HEK293 (cell line): ENCODE data around the gene BRCC3.
A peak's percentile ranks its signal among the peaks of the same experiment; 100 is the strongest.

Experiments
- CTCF ChIA-PET: fragments of 350-600 bp; formaldehyde crosslinking; extraction: SDS; loops from one replicate; lab custom pipeline; 2021; ENCODE audit warnings: antibody characterized with exemption; lab: Yijun Ruan, JAX
- POLR2A ChIA-PET: fragments of 300-600 bp; formaldehyde crosslinking; extraction: SDS; loops from one replicate; lab custom pipeline; 2020; ENCODE audit warnings: antibody characterized with exemption, inconsistent platforms; lab: Yijun Ruan, JAX
- H3K27ac ChIP-seq: fragments of 200-500 bp; sonication (Bioruptor generic); 2 replicates; pipeline ENCODE4 v1.5.1; 2014; ENCODE audit warnings: low read depth, low read length, control low read depth, inconsistent platforms; ENCODE audit errors: extremely low read depth
- H3K36me3 ChIP-seq, 2 experiments: fragments of 200-500 bp in 1 of 2; sonication (Bioruptor generic) in 1 of 2; 1 replicate in 1 of 2; 2 replicates in 1 of 2; pipeline ENCODE4 v1.5.1; 2014 to 2017; ENCODE audit warnings: inconsistent platforms in 2 of 2, low read length in 2 of 2; ENCODE audit not compliant: control insufficient read depth in 2 of 2, insufficient read depth in 1 of 2
- H3K4me1 ChIP-seq: fragments of 200-500 bp; sonication (Bioruptor generic); 2 replicates; pipeline ENCODE4 v1.5.1; 2014; ENCODE audit warnings: mild to moderate bottlenecking, low read length, inconsistent platforms; ENCODE audit not compliant: control insufficient read depth, insufficient read depth
- H3K4me3 ChIP-seq: 2 replicates; pipeline ENCODE4 v1.5.1; 2011; ENCODE audit warnings: low read depth, mild to moderate bottlenecking, control low read depth, low read length, moderate library complexity
- H3K9me3 ChIP-seq: fragments of 200-500 bp; sonication (Bioruptor generic); 2 replicates; pipeline ENCODE4 v1.5.1; 2014; ENCODE audit warnings: low read depth, low read length, inconsistent platforms; ENCODE audit not compliant: control insufficient read depth, insufficient read depth
- KLF16 ChIP-seq: fragments of 450-650 bp; formaldehyde crosslinking; IDR thresholded peaks from 2 replicates; pipeline ENCODE4 v1.5.1; 2017; ENCODE audit warnings: missing biosample characterization, missing genetic modification characterization
- MZF1 ChIP-seq: fragments of 450-650 bp; formaldehyde crosslinking; IDR thresholded peaks from 2 replicates; pipeline ENCODE4 v1.5.1; 2017; ENCODE audit warnings: missing biosample characterization, missing genetic modification characterization, borderline replicate concordance
- PRDM1 ChIP-seq: fragments of 450-650 bp; formaldehyde crosslinking; IDR thresholded peaks from 2 replicates; pipeline ENCODE4; 2016; ENCODE audit warnings: missing biosample characterization, missing genetic modification characterization
- PRDM10 ChIP-seq: fragments of 450-650 bp; formaldehyde crosslinking; IDR thresholded peaks from 2 replicates; pipeline ENCODE4 v1.5.1; 2016; ENCODE audit warnings: missing biosample characterization, missing genetic modification characterization
- REPIN1 ChIP-seq: fragments of 450-650 bp; formaldehyde crosslinking; IDR thresholded peaks from 2 replicates; pipeline ENCODE4 v1.5.1; 2017; ENCODE audit warnings: missing biosample characterization, missing genetic modification characterization, low read depth
- SP2 ChIP-seq: fragments of 450-650 bp; formaldehyde crosslinking; IDR thresholded peaks from 2 replicates; pipeline ENCODE4 v1.5.1; 2016; ENCODE audit warnings: missing biosample characterization, missing genetic modification characterization
- SP7 ChIP-seq: fragments of 450-650 bp; formaldehyde crosslinking; IDR thresholded peaks from 2 replicates; pipeline ENCODE4 v1.5.1; 2016; ENCODE audit warnings: missing biosample characterization, missing genetic modification characterization
- ZBTB20 ChIP-seq: fragments of 450-650 bp; formaldehyde crosslinking; IDR thresholded peaks from 2 replicates; pipeline ENCODE4 v1.5.1; 2016; ENCODE audit warnings: missing biosample characterization, missing genetic modification characterization
- ZBTB8A ChIP-seq: fragments of 450-650 bp; formaldehyde crosslinking; IDR thresholded peaks from 2 replicates; pipeline ENCODE4 v1.5.1; 2016; ENCODE audit warnings: missing biosample characterization, missing genetic modification characterization
- ZFP69B ChIP-seq: fragments of 450-650 bp; formaldehyde crosslinking; IDR thresholded peaks from 2 replicates; pipeline ENCODE4 v1.5.1; 2016; ENCODE audit warnings: missing biosample characterization, missing genetic modification characterization
- ZIC2 ChIP-seq: fragments of 450-650 bp; formaldehyde crosslinking; IDR thresholded peaks from 2 replicates; pipeline ENCODE4 v1.5.1; 2016; ENCODE audit warnings: missing biosample characterization, missing genetic modification characterization
- ZNF138 ChIP-seq: fragments of 450-650 bp; formaldehyde crosslinking; IDR thresholded peaks from 2 replicates; pipeline ENCODE4 v1.5.1; 2016; ENCODE audit warnings: missing biosample characterization, missing genetic modification characterization, borderline replicate concordance
- ZNF146 ChIP-seq: fragments of 450-650 bp; formaldehyde crosslinking; IDR thresholded peaks from 2 replicates; pipeline ENCODE4 v1.5.1; 2016; ENCODE audit warnings: missing biosample characterization, missing genetic modification characterization
- ZNF2 ChIP-seq: fragments of 450-650 bp; formaldehyde crosslinking; IDR thresholded peaks from 2 replicates; pipeline ENCODE4 v1.5.1; 2016; ENCODE audit warnings: missing biosample characterization, missing genetic modification characterization
- ZNF214 ChIP-seq: fragments of 450-650 bp; formaldehyde crosslinking; IDR thresholded peaks from 2 replicates; pipeline ENCODE4 v1.5.1; 2017; ENCODE audit warnings: missing biosample characterization, mild to moderate bottlenecking, missing genetic modification characterization, borderline replicate concordance
- ZNF239 ChIP-seq: fragments of 450-650 bp; formaldehyde crosslinking; IDR thresholded peaks from 2 replicates; pipeline ENCODE4 v1.5.1; 2016; ENCODE audit warnings: missing biosample characterization, missing genetic modification characterization
- ZNF24 ChIP-seq: fragments of 450-650 bp; formaldehyde crosslinking; IDR thresholded peaks from 2 replicates; pipeline ENCODE4 v1.5.1; 2016; ENCODE audit warnings: missing biosample characterization, missing genetic modification characterization
- ZNF248 ChIP-seq: fragments of 450-650 bp; formaldehyde crosslinking; IDR thresholded peaks from 2 replicates; pipeline ENCODE4 v1.5.1; 2017; ENCODE audit warnings: missing biosample characterization, missing genetic modification characterization
- ZNF501 ChIP-seq: fragments of 450-650 bp; formaldehyde crosslinking; IDR thresholded peaks from 2 replicates; pipeline ENCODE4 v1.5.1; 2016; ENCODE audit warnings: missing biosample characterization, missing genetic modification characterization
- ZNF580 ChIP-seq: fragments of 450-650 bp; formaldehyde crosslinking; IDR thresholded peaks from 2 replicates; pipeline ENCODE4 v1.5.1; 2016; ENCODE audit warnings: missing biosample characterization, missing genetic modification characterization
- ZNF664 ChIP-seq: fragments of 450-650 bp; formaldehyde crosslinking; IDR thresholded peaks from 2 replicates; pipeline ENCODE4 v1.5.1; 2016; ENCODE audit warnings: missing biosample characterization, missing genetic modification characterization
- ZNF692 ChIP-seq: fragments of 450-650 bp; formaldehyde crosslinking; IDR thresholded peaks from 2 replicates; pipeline ENCODE4 v1.5.1; 2016; ENCODE audit warnings: missing biosample characterization, missing genetic modification characterization
- ZNF707 ChIP-seq: fragments of 450-650 bp; formaldehyde crosslinking; IDR thresholded peaks from 2 replicates; pipeline ENCODE4 v1.5.1; 2016; ENCODE audit warnings: missing biosample characterization, missing genetic modification characterization
- TF ChIP-seq, protein P1 (sequence below): fragments of 450-650 bp; formaldehyde crosslinking; IDR thresholded peaks from 2 replicates; pipeline ENCODE4 v1.5.1; 2017; ENCODE audit warnings: missing biosample characterization, missing genetic modification characterization
- TF ChIP-seq, protein P2 (sequence below): fragments of 450-650 bp; formaldehyde crosslinking; IDR thresholded peaks from 2 replicates; pipeline ENCODE4 v1.5.1; 2017; ENCODE audit warnings: missing biosample characterization, missing genetic modification characterization
- TF ChIP-seq, protein P3 (sequence below): fragments of 450-650 bp; formaldehyde crosslinking; optimal IDR thresholded peaks from 2 replicates; pipeline ENCODE3; 2016; ENCODE audit warnings: missing biosample characterization, mild to moderate bottlenecking, missing genetic modification characterization
- TF ChIP-seq, protein P4 (sequence below): fragments of 450-650 bp; formaldehyde crosslinking; IDR thresholded peaks from 2 replicates; pipeline ENCODE4; 2016; ENCODE audit warnings: missing biosample characterization, missing genetic modification characterization

BRCC3 gene

DNA sequence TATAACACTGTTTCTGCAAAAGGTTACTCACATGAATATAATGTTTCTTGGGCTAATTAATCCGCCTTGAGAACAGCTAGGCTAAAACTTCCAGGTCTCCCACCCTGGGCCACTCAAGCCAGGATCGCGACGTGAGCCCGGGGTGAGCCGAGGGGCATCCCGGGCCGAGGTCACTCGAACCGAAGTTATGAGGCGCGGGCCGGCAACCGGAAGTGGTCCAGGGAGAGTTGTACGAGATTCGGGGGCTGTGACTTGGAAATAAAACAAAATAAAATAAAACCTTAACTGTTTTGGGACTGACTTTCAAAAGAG is 689 bp upstream of the BRCC3 start (continued):
- TF ChIP-seq SP2: peak; percentile 20
- no peak for TF ChIP-seq MZF1
- no peak for TF ChIP-seq REPIN1 (tag by site-specific recombination)
- TF ChIP-seq ZNF214 (tag by site-specific recombination): no peak
- TF ChIP-seq, protein P1, sequence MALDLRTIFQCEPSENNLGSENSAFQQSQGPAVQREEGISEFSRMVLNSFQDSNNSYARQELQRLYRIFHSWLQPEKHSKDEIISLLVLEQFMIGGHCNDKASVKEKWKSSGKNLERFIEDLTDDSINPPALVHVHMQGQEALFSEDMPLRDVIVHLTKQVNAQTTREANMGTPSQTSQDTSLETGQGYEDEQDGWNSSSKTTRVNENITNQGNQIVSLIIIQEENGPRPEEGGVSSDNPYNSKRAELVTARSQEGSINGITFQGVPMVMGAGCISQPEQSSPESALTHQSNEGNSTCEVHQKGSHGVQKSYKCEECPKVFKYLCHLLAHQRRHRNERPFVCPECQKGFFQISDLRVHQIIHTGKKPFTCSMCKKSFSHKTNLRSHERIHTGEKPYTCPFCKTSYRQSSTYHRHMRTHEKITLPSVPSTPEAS: no peak
- peak; percentile 56; the same call in 1 of the 2 replicates for TF ChIP-seq ZBTB20 (tag by site-specific recombination)
- TF ChIP-seq ZNF138: no peak
- TF ChIP-seq ZNF24 (tag by site-specific recombination): no peak
- peak; percentile 45; the same call in 1 of the 2 replicates for TF ChIP-seq ZNF501
- TF ChIP-seq, protein P2, sequence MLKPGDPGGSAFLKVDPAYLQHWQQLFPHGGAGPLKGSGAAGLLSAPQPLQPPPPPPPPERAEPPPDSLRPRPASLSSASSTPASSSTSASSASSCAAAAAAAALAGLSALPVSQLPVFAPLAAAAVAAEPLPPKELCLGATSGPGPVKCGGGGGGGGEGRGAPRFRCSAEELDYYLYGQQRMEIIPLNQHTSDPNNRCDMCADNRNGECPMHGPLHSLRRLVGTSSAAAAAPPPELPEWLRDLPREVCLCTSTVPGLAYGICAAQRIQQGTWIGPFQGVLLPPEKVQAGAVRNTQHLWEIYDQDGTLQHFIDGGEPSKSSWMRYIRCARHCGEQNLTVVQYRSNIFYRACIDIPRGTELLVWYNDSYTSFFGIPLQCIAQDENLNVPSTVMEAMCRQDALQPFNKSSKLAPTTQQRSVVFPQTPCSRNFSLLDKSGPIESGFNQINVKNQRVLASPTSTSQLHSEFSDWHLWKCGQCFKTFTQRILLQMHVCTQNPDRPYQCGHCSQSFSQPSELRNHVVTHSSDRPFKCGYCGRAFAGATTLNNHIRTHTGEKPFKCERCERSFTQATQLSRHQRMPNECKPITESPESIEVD (tag by site-specific recombination): no peak
- peak; percentile 55; the same call in 1 of the 2 replicates for TF ChIP-seq ZNF580
- TF ChIP-seq, all 188 proteins: peak for 16

GRCh38 chrX:155071694-155072280 is 479 bp downstream of the BRCC3 start:
- H3K4me3 ChIP-seq: peak overlapping the region; percentile 72
- ChIA-PET CTCF (interaction anchor here (0.6 to 1.8 kb wide), 3 partner anchors 14 to 154 kb away, joined by 3 to 5 read pairs (median 5); no protein-coding TSS in a partner anchor), POLR2A (interaction anchor here (1.8 kb wide), 1 partner anchor 45 kb away, joined by 4 read pairs; the partner anchor contains the start of gene FUNDC2)
- H3K4me1 ChIP-seq: no peaks in the 10 kb centered on the region
- H3K36me3 ChIP-seq: peaks cover 4 to 32% of the 10 kb centered on the region in 2 experiments; a peak in 2 of 3 replicates
- peak overlapping the region; percentile 81 for H3K27ac ChIP-seq
- H3K9me3 ChIP-seq: no peaks in the 10 kb centered on the region
- TF ChIP-seq, protein P3, sequence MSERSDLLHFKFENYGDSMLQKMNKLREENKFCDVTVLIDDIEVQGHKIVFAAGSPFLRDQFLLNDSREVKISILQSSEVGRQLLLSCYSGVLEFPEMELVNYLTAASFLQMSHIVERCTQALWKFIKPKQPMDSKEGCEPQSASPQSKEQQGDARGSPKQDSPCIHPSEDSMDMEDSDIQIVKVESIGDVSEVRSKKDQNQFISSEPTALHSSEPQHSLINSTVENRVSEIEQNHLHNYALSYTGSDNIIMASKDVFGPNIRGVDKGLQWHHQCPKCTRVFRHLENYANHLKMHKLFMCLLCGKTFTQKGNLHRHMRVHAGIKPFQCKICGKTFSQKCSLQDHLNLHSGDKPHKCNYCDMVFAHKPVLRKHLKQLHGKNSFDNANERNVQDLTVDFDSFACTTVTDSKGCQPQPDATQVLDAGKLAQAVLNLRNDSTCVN: no peak
- 0 out of 2 replicates have a peak, but pooled peaks have one; percentile 31 for TF ChIP-seq ZIC2
- no peak for TF ChIP-seq ZNF248 (tag by site-specific recombination)
- peak; percentile 32; the same call in 1 of the 2 replicates for TF ChIP-seq ZBTB20 (tag by site-specific recombination)
- TF ChIP-seq ZNF239 (tag by site-specific recombination): no peak
- 0 out of 2 replicates have a peak, but pooled peaks have one; percentile 1 for TF ChIP-seq PRDM10
- peak; percentile 2; the same call in 1 of the 2 replicates for TF ChIP-seq ZFP69B (tag by site-specific recombination)
- TF ChIP-seq KLF16: no peak
- TF ChIP-seq ZBTB8A (tag by site-specific recombination): peak; percentile 7
- TF ChIP-seq ZNF2 (tag by site-specific recombination): 0 out of 2 replicates have a peak, but pooled peaks have one; percentile 7
- TF ChIP-seq ZNF692: 0 out of 2 replicates have a peak, but pooled peaks have one; percentile 6
- TF ChIP-seq PRDM1: no peak
- peak; percentile 3; the same call in 1 of the 2 replicates for TF ChIP-seq SP7 (tag by site-specific recombination)
- TF ChIP-seq, protein P4, sequence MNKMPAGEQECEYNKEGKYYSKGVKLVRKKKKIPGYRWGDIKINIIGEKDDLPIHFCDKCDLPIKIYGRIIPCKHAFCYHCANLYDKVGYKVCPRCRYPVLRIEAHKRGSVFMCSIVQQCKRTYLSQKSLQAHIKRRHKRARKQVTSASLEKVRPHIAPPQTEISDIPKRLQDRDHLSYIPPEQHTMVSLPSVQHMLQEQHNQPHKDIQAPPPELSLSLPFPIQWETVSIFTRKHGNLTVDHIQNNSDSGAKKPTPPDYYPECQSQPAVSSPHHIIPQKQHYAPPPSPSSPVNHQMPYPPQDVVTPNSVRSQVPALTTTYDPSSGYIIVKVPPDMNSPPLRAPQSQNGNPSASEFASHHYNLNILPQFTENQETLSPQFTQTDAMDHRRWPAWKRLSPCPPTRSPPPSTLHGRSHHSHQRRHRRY: no peak
- TF ChIP-seq ZNF664 (tag by site-specific recombination): no peak
- no peak for TF ChIP-seq ZNF707 (tag by site-specific recombination)
- peak; percentile 2; the same call in 1 of the 2 replicates for TF ChIP-seq ZNF146 (tag by site-specific recombination)
